Mucosa of rectum (tissue), 2 donors: ENCODE data around the gene GPRIN2.
A peak's percentile ranks its signal among the peaks of the same experiment; 100 is the strongest.
"Not testable (repeated sequence)": the region's sequence is repeated elsewhere in the genome, so short reads cannot be mapped to it uniquely, and the experiment has no call there.

Experiments
- H3K27ac ChIP-seq, 2 donors: one replicate each; pipeline ENCODE4 v1.7.0; 2013; ENCODE audit warnings: inconsistent platforms in 2 of 2, low read depth in 2 of 2, low read length in 2 of 2
- H3K27me3 ChIP-seq, 2 donors: one replicate each; pipeline ENCODE4 v1.7.0; 2013; ENCODE audit warnings: low read length in 2 of 2; ENCODE audit not compliant: control insufficient read depth in 2 of 2, insufficient read depth in 2 of 2
- H3K36me3 ChIP-seq, 2 donors: one replicate each; pipeline ENCODE4 v1.7.0; 2013; ENCODE audit warnings: low read length in 2 of 2; ENCODE audit not compliant: control insufficient read depth in 2 of 2, insufficient read depth in 2 of 2
- H3K4me1 ChIP-seq, 2 donors: one replicate each; pipeline ENCODE4 v1.7.0; 2013; ENCODE audit warnings: low read length in 2 of 2, mild to moderate bottlenecking in 1 of 2; ENCODE audit not compliant: control insufficient read depth in 2 of 2, insufficient read depth in 2 of 2
- H3K4me3 ChIP-seq, 2 donors: one replicate each; pipeline ENCODE4 v1.7.0; 2013; ENCODE audit warnings: low read length in 2 of 2
- H3K9ac ChIP-seq, 2 donors: one replicate each; pipeline ENCODE4 v1.7.0; 2013; ENCODE audit warnings: low read length in 2 of 2, low read depth in 1 of 2, mild to moderate bottlenecking in 1 of 2
- H3K9me3 ChIP-seq, 2 donors: one replicate each; pipeline ENCODE4 v1.7.0; 2013; ENCODE audit warnings: low read length in 2 of 2; ENCODE audit not compliant: control insufficient read depth in 2 of 2
- donor health status: healthy.
- donor health status: Normal muscosa, but diverticular disease.

The GPRIN2 gene

GRCh38 chr10:46556515-46557318 is at the start of gene GPRIN2:
GPRIN2 (minus strand) TSS chr10:46556658; CDS start chr10:46550736, 5,922 bp downstream.
- H3K4me1 ChIP-seq: peaks cover 0 to 35% of the 10 kb centered on the region in 2 donors
- H3K9ac ChIP-seq: peak within 1 kb of the TSS in 1 of 2 donors; percentile 85
- peak within 1 kb of the TSS; percentile 64 to 76 for H3K4me3 ChIP-seq
- no peaks in the 10 kb centered on the region for H3K36me3 ChIP-seq
- no peaks in the 10 kb centered on the region for H3K9me3 ChIP-seq
- H3K27ac ChIP-seq: peak within 1 kb of the TSS; percentile 40 to 61
- H3K27me3 ChIP-seq: peaks cover 0 to 2% of the 10 kb centered on the region in 2 donors

DNA sequence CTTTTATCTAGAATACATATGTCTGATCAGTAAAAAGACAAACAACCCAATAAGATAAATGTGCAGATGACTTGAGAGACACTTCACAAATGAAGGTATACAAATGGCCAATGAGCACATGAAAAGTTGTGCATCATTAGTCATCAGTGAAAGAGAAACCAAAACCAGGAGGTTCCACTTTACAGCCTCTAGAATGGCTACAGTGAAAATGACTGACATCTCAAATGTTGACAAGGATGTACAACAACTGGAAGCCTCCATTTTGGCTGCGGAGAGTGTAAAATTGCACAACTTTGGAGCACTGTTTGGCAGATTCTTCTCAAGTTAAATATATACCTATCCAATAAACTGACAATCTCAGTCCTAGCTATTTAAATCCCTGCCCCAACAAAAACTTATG is 44.1 kb upstream of the GPRIN2 start:
- H3K27me3 ChIP-seq, H3K9ac ChIP-seq, H3K4me3 ChIP-seq, H3K9me3 ChIP-seq, H3K4me1 ChIP-seq, H3K27ac ChIP-seq, H3K36me3 ChIP-seq: not testable (repeated sequence)

GRCh38 chr10:46597616-46598246 is 41.3 kb upstream of the GPRIN2 start:
- peak overlapping the region in 1 of 2 donors; percentile 31 for H3K4me3 ChIP-seq
- not testable (repeated sequence) for H3K27ac ChIP-seq, H3K4me1 ChIP-seq, H3K27me3 ChIP-seq, H3K9ac ChIP-seq, H3K36me3 ChIP-seq, H3K9me3 ChIP-seq

DNA sequence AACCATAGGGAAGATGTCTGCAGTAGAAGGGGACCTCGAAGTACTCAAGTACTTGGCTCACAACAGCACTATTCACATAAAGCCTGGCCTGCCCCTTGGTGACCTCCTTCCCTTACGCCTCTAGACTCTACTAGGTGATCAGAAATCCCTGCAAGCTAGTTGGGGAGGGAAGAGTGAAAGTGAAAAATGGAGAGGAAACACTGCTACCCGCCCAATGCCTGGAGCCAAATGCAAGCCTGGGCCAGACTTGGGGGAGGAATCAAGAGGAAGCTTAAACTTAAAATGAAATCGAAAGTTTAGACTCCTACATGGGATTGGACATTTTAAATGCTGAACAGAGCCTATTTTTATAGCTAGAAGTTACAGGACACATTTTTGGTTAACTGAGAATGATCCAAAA is 40.1 kb upstream of the GPRIN2 start:
- H3K27ac ChIP-seq, H3K4me3 ChIP-seq, H3K36me3 ChIP-seq, H3K27me3 ChIP-seq, H3K4me1 ChIP-seq, H3K9ac ChIP-seq, H3K9me3 ChIP-seq: not testable (repeated sequence)

GRCh38 chr10:46594453-46595063 is 38.1 kb upstream of the GPRIN2 start:
- H3K9me3 ChIP-seq, H3K36me3 ChIP-seq, H3K27me3 ChIP-seq, H3K4me3 ChIP-seq, H3K9ac ChIP-seq, H3K4me1 ChIP-seq, H3K27ac ChIP-seq: not testable (repeated sequence)

DNA sequence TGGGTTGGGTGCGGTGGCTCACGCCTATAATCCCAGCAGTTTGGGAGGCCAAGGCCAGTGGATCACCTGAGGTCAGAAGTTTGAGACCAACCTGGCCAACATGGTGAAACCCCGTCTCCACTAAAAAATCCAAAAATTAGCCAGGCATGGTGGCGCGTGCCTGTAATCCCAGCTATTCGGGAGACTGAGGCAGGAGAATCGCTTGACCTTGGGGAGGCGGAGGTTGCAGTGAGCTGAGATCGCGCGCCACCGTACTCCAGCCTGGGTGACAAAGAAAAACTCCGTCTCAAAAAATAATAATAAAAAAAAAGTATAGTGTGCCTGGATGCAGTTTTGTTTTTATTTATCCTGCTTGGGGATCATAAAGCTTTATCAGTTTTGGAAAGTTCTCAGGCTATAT is 36.8 kb upstream of the GPRIN2 start:
- H3K4me3 ChIP-seq, H3K9me3 ChIP-seq, H3K27ac ChIP-seq, H3K36me3 ChIP-seq, H3K27me3 ChIP-seq, H3K9ac ChIP-seq, H3K4me1 ChIP-seq: not testable (repeated sequence)

DNA sequence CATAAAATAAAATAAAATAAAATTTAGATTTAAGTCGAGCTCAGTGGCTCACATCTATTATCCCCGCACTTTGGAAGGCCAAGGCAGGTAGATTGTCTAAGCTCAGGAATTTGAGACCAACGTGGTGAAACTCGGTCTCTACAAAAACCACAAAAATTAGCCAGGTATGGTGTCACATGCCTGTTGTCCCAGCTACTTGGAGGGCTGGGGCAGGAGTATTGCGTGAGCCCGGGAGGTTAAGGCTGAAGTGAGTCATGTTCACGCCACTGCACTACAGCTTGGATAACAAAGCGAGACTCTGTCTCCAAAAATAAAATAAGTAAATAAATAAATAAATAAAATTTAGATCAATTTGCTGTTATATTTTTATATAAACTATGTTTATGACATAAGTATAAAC is 34.6 kb upstream of the GPRIN2 start:
- not testable (repeated sequence) for H3K4me3 ChIP-seq, H3K4me1 ChIP-seq, H3K27ac ChIP-seq, H3K9me3 ChIP-seq, H3K36me3 ChIP-seq, H3K27me3 ChIP-seq, H3K9ac ChIP-seq

- H3K27me3 ChIP-seq, H3K9ac ChIP-seq, H3K9me3 ChIP-seq, H3K4me1 ChIP-seq, H3K36me3 ChIP-seq, H3K27ac ChIP-seq, H3K4me3 ChIP-seq: not testable (repeated sequence)
Measured at GRCh38 chr10:46589589-46589988, 33.1 kb upstream of the GPRIN2 start.

DNA sequence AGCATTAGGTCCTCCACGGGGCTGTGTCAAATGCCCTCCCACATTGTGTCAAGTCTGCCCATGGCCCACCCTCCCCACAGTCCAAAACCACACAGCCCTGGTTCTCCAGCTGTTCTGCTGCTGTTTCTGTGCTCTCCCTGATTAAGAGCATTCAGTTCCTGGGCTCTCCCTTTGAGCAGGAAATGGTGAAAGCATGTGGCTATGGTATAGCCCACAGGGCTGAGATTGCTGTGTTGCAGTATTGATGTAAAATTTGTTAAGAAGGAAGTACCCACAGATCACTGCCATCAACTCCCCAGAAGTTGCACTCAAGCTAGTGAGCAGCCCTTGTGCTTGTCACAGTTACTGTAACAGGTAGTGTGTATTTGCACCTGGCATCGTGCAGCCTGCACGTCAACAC is 31.8 kb upstream of the GPRIN2 start:
- not testable (repeated sequence) for H3K36me3 ChIP-seq, H3K9ac ChIP-seq, H3K27ac ChIP-seq, H3K4me1 ChIP-seq, H3K4me3 ChIP-seq, H3K9me3 ChIP-seq, H3K27me3 ChIP-seq

DNA sequence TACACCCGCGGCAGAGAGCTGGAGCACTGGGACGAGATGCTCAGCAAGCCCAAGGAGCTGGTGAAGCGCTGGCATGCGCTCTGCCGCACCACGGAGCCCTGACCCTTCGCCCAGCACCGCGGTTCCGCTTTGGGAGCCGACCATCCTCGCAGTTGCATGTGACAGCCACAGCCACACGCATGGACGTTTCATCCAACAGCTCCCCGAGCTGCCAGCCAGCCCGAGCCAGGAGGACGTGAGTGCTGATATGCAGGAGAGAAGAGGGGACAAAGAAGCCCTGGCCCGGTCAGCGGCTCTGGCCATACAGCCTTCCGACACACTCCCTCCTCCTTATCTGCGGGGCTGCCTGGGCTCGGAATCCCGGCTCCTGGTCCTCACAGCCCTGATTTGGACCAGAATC is 31.1 kb upstream of the GPRIN2 start:
- H3K27ac ChIP-seq, H3K9me3 ChIP-seq, H3K27me3 ChIP-seq, H3K9ac ChIP-seq, H3K4me3 ChIP-seq, H3K4me1 ChIP-seq, H3K36me3 ChIP-seq: not testable (repeated sequence)
